ENCODE data around the gene MCCD1. TPM values are rescaled to one million over a fixed set of nuclear protein-coding genes. Genes with fewer than 3 reads are reported as not detected.

MCCD1 gene
- total RNA-seq, 1 donor from 2014 or later, result not detected

GRCh38 chr6:31557443-31558317 lies 28.9 kb downstream of the MCCD1 start:
- H3K4me3 ChIP-seq (ENCODE audit: low read depth, low read length), result no peak overlapping the region
- DNase-seq (ENCODE audit: low read depth), result no peak
- TF ChIP-seq CTCF (conservative IDR thresholded peaks at IDR 0.05; ENCODE audit: low read depth, low read length), result no peak

DNA sequence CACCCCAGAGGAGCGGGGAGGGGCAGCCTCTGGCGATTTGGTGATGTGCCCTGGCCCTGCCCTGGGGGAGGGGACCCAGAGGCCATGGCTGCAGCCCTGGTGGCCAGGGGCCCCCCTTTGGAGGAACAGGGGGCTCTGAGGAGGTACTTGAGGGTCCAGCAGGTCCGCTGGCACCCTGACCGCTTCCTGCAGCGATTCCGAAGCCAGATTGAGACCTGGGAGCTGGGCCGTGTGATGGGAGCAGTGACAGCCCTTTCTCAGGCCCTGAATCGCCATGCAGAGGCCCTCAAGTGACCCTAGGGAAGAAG lies 29.5 kb downstream of the MCCD1 start:
- DNase-seq (ENCODE audit: low read depth), result no peak
- TF ChIP-seq CTCF (conservative IDR thresholded peaks at IDR 0.05; ENCODE audit: low read depth, low read length), result no peak
- H3K4me3 ChIP-seq (ENCODE audit: low read depth, low read length), result no peak overlapping the region

DNA sequence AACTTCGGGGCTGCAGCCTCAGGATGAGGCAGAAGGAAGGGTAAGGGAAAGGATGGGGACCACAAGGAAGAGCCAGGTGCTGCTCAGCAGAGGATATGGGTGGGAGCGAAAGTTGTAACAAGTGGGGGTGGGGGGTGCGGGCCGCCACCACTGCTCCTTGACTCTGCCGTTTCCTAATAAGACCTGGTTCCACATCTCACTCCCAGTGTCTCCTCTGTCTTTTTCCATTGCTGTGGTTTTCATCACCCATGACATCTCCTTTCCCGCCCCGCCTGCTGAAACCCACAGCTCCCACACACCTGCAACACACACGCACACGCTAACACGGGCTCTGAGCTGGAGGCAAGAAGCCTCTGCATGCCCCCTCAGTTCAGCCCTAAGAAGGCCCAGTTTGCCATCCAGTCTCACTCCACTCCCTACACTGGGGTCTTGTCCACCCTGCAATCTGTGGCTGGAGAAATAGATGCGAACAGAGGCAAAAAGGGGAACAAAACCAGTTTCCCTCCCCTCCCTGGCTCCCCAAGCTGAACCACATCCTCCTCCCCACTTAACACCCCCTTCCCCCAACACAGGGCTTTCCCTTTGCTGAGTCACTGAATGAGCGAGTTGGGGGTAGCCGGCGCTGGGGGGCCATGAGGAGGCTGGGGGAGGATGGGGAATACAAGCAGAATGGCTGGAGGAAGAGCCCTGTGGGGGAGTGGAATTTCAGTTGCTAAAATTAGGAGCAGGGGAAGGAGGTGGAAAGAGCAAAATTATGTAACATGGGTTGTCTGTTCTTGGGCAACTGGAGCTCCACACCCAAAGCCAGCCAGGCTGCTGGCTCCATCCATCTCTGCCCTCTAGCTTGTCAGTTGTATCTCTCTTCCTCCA lies 30.1 kb downstream of the MCCD1 start:
- no peak for TF ChIP-seq CTCF (conservative IDR thresholded peaks at IDR 0.05; ENCODE audit: low read depth, low read length)
- no peak overlapping the region for H3K4me3 ChIP-seq (ENCODE audit: low read depth, low read length)
- DNase-seq (ENCODE audit: low read depth), result no peak

- no peak for DNase-seq (ENCODE audit: low read depth)
- no peak overlapping the region for H3K4me3 ChIP-seq (ENCODE audit: low read depth, low read length)
- no peak for TF ChIP-seq CTCF (conservative IDR thresholded peaks at IDR 0.05; ENCODE audit: low read depth, low read length)
These were observed 30.8 kb downstream of the MCCD1 start for GRCh38 chr6:31559606-31559957.

GRCh38 chr6:31559958-31560696 lies 31.4 kb downstream of the MCCD1 start:
- DNase-seq (ENCODE audit: low read depth), result no peak
- TF ChIP-seq CTCF (conservative IDR thresholded peaks at IDR 0.05; ENCODE audit: low read depth, low read length), result peak; percentile 7
- H3K4me3 ChIP-seq (ENCODE audit: low read depth, low read length), result no peak overlapping the region

DNA sequence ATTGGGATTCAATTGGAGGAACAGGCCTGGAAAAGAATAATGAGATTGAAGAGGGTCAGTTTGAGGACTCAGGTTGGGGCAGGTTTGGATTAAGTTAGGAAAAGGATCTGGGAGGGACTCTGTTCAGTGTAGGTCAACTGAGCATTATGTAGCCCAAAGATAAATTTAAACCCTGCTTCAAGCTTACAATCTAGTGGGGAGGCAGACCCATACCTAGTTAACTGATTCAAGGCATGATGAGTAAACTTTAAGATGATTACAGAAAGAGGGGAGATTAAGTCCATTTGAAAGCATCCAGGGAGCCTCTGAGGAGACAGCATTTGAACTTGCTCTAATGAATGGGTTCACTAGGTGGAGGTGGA lies 31.9 kb downstream of the MCCD1 start:
- no peak for TF ChIP-seq CTCF (conservative IDR thresholded peaks at IDR 0.05; ENCODE audit: low read depth, low read length)
- DNase-seq (ENCODE audit: low read depth), result no peak
- no peak overlapping the region for H3K4me3 ChIP-seq (ENCODE audit: low read depth, low read length)
